GM18909 (cell line): ENCODE measurements around the gene LENG8.
"Not testable (repeated sequence)": the region's sequence is repeated elsewhere in the genome, so short reads cannot be mapped to it uniquely, and the experiment has no call there.

Experiments used
- ATAC-seq: cut with Tn5 transposase; IDR thresholded peaks from one replicate; pipeline ENCODE4 v1.9.1; 2021; ENCODE audit warnings: mild to moderate bottlenecking; ENCODE audit not compliant: unreplicated experiment, poor library complexity

LENG8 gene

GRCh38 chr19:54459282-54460229 is 10.6 kb downstream of the LENG8 start:
- ATAC-seq: no peak

GRCh38 chr19:54460230-54461005 is 11.4 kb downstream of the LENG8 start:
- no peak for ATAC-seq

GRCh38 chr19:54461210-54461609 is 12.2 kb downstream of the LENG8 start:
- ATAC-seq: no peak

GRCh38 chr19:54461613-54462012 is 12.6 kb downstream of the LENG8 start:
- ATAC-seq: no peak

DNA sequence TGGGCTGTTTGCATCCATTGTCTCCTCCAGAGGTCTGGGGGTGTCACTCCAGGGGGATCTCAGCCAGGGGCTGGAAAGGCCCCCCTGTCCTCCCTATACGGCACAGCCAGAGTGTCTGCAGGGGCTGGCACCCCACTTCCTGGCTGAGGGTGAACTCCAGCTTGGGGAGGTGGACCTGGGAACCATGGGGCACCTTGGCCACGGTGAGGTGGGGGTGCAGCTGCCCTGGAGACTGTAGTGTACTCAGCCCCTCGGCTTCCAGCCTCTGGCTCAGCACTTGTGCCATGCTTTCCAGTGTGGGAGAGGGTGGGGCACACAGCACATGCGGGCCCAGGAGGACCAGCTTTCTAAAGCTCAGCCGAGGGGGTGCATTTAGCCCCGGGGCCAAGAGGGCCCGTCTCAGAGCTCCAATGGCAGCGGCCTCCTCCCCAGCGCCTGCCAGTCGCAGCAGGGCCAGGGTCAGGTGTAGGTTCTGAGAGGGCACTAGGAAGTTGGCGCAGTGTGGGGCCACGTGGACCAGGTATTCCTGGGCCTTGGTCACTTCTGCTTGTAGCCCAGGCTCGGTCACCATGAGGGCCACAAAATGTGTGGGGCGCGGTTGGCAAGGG is 13.2 kb downstream of the LENG8 start:
- no peak for ATAC-seq

GRCh38 chr19:54462655-54463530 is 13.9 kb downstream of the LENG8 start:
- ATAC-seq: peak; percentile 8

DNA sequence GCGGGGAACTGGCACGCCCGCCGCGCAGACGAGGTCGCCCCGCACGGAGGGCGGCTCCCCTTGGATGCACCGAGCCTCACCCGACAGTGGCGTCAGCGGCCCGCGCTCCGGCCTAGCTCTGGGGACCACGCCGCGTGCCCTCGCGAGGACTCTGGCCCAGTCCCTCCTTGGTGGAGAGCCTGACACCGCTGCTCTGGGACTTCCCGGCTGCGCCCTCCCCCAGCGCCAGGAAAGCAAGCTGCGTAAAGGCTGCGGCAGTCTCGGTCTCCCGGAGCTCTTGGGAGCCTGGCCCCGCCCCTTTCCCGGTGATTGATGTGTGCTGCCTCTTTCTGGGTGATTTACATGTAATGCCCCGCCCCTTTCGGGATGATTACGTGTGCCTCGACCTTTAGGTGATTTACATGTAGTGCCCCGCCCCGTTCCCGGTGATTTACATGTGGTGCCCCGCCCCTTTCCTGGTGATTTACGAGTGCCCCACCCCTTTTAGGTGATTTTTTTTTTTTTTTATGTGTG is 14.6 kb downstream of the LENG8 start, which contains the start of gene LENG9:
Gene LENG9 (minus strand): TSS at position 248 of the 513 bp plus-strand sequence. CDS start 252 bp downstream, outside the sequence.
- ATAC-seq: peak; percentile 70

- ATAC-seq: peak; percentile 42
Measured at GRCh38 chr19:54464044-54464629, 15.1 kb downstream of the LENG8 start.

- peak; percentile 54 for ATAC-seq
Measured at GRCh38 chr19:54464630-54465425, 15.8 kb downstream of the LENG8 start.

- ATAC-seq: no peak
Measured at GRCh38 chr19:54465426-54466109, 16.6 kb downstream of the LENG8 start.

DNA sequence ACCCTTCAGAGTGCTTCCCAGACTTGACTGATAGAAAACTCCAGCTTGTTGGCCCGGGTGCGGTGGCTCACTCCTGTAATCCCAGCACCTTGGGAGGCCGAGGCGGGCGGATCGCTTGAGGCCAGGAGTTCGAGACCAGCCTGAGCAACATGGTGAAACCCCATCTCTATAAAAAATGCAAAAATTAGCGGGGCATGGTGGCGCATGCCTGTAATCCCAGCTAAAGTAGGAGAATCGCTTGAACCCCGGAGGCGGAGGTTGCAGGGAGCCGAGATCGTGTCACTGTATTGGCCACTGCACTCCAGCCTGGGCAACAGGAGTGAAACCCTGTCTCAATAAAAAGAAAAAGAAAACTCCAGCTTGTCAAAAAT is 17.1 kb downstream of the LENG8 start:
- ATAC-seq: not testable (repeated sequence)

GRCh38 chr19:54469496-54469934 is 20.5 kb downstream of the LENG8 start:
- no peak for ATAC-seq

GRCh38 chr19:54470276-54470887 is 21.4 kb downstream of the LENG8 start:
- no peak for ATAC-seq

- ATAC-seq: no peak
Measured at GRCh38 chr19:54470991-54471782, 22.2 kb downstream of the LENG8 start.

DNA sequence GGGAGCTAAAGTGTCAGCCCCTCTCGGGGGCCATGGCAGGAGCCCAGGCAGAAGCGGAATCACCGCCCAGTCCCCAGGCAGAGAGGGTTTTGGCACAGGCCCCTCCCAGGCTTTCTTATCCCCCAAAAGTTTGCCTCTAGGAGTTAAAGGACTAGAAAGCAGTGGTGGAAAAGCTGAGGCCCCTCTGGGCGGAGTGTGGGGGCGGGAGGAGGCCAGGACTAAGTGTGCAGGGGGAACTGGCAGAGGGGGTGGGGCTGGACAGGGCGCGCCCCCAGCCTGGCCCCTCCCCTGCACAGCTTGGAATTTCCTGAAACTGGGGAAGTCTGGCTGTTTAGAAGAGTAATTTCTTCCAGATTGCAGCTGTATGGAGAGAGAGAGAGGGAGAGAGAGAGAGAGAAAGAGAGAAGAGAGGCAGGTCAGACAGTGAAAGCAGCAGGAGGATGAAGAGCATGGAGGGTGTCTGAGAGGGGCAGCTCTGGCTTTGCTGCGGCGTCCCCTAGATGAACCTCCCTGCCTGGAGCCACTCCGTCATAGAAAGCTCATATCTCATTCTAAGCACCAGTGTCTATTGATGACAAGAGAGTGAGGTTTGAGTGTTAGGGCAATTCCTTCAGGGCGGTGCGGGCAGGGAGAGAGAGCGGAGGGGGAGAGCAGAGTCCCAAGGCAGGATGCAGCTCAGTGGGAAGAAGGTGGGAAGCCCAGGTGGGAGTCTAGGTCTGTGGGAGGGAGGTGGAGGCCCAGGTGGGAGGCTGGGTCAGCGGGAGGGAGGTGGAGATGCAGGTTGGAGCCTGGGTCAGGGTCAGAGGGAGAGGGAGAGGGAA is 24.3 kb downstream of the LENG8 start, which contains the start of gene CDC42EP5:
Gene CDC42EP5 (minus strand): TSS at position 226 of the 821 bp plus-strand sequence. CDS start 7,749 bp downstream, outside the sequence.
- ATAC-seq: no peak
